Testis (tissue), 3 donors: ENCODE measurements around the gene NELL1. TPM values are rescaled to one million over a fixed set of nuclear protein-coding genes. Genes with fewer than 3 reads are reported as not detected.

Experiments used
- DNase-seq: peaks from one replicate; pipeline ENCODE4 v3.0.0-alpha.2; 2019
- H3K27ac ChIP-seq, 2 donors: fragments of 200-600 bp; sonication (generic); one replicate each; pipeline ENCODE4 v1.5.1; 2019
- H3K27me3 ChIP-seq: fragments of 200-600 bp; sonication (generic); one replicate; pipeline ENCODE4 v1.5.1; 2019
- H3K36me3 ChIP-seq: fragments of 200-600 bp; sonication (generic); one replicate; pipeline ENCODE4 v1.5.1; 2017; ENCODE audit warnings: low read depth; ENCODE audit errors: missing control alignments
- H3K4me1 ChIP-seq: fragments of 200-600 bp; sonication (generic); one replicate; pipeline ENCODE4 v1.5.1; 2019
- H3K4me3 ChIP-seq, 2 donors: fragments of 200-600 bp; sonication (generic); one replicate each; pipeline ENCODE4 v1.5.1; 2017 to 2019
- H3K9me3 ChIP-seq: fragments of 200-600 bp; sonication (generic); one replicate; pipeline ENCODE4 v1.5.1; 2017
- POLR2A ChIP-seq: fragments of 450-650 bp; IDR thresholded peaks from one replicate; pipeline ENCODE4 v1.6.1; 2017; ENCODE audit warnings: antibody characterized with exemption, mild to moderate bottlenecking, moderate library complexity
- WGBS, 2 donors: methylation state at CpG; one replicate each; pipeline ENCODE4 v1.1.5; 2018; 5-methylcytosine and 5-hydroxymethylcytosine counted together
- intact Hi-C: fragments of 100-400 bp; cut with DNase I; formaldehyde crosslinking; loops from one replicate; pipeline ENCODE4 v1.15.1; 2023; ENCODE audit warnings: low total_unique reads
- polyA plus RNA-seq: library from polyadenylated mRNA; stranded (reverse); fragments of 350-450 nt; fragmentation: Illumina TruSeq; extraction: RNeasy Lipid Tissue Mini Kit (QIAGEN cat#74804); gene quantifications from one replicate; pipeline ENCODE4 v1.2.3, GENCODE V29; 2014; ENCODE audit warnings: low read depth, low replicate concordance; ENCODE audit not compliant: insufficient read depth
- total RNA-seq, 2 donors: library from RNA; depleted of rRNA; stranded (reverse); fragments of >200 nt; gene quantifications; one replicate each; pipeline ENCODE4 v1.2.3, GENCODE V29; 2016
- TF ChIP-seq, protein P1 (sequence below), 3 experiments: fragments of 450-650 bp in 2 of 3; fragments of 200-600 bp in 1 of 3; sonication (generic) in 1 of 3; IDR thresholded peaks; one replicate each; pipeline ENCODE4 v1.5.1; 2016 to 2019; ENCODE audit warnings: antibody characterized with exemption in 3 of 3, mild to moderate bottlenecking in 2 of 3, moderate library complexity in 1 of 3

NELL1 gene
- total and polyA plus RNA-seq, 3 donors from 2014 or later, result 4.9 to 8.9 (median 7.0) TPM

DNA sequence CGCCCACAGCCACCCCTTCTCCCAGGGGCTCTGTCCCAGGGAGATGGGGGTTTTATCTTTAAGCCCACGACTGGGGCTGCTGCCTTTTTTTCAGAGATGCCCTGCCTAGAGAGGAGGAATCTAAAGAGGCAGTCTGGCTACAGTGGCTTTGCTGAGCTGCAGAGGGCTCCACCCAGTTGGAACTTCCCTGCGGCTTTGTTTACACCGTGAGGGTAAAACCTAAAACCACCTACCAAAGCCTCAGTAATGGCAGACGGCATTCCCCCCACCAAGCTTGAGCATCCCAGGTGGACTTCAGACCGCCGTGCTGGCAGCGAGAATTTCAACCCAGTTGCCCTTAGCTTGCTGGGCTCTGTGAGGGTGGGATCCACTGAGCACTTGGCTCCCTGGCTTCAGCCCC is 535.8 kb downstream of the NELL1 start:
- intact Hi-C loops, result no loop called here

DNA sequence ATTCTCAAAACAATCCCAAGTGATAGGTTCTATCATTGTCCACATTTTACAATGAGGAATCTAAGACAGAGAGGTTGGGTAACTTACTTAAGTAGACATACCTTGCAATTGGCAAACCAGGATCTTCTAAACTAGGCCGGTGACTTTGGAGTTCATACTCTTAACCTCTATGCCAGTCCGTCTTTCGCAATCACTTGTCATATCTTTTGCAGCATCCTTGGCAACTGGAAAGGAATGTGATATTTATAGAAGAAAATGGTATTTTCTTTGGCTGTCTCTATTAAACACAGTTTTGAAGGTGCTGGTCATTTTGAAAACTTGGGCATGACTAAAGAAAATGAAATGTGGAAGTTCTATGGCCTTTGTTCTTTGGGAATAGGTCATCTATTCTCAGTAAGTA is 556.5 kb downstream of the NELL1 start:
- intact Hi-C loops, result no loop called here
- Histone ChIP-seq H3K4me3 (no peak overlapping the region), H3K36me3 (no peaks in the 10 kb centered on the region), H3K27me3 (no peaks in the 10 kb centered on the region), H3K4me1 (no peaks in the 10 kb centered on the region), H3K27ac (no peak overlapping the region), H3K9me3 (no peaks in the 10 kb centered on the region)
- WGBS, 2 donors, result 80 to 95% methylated on average over 3 of the region's 3 CpGs
- no peak for TF ChIP-seq POLR2A
- TF ChIP-seq, protein P1, sequence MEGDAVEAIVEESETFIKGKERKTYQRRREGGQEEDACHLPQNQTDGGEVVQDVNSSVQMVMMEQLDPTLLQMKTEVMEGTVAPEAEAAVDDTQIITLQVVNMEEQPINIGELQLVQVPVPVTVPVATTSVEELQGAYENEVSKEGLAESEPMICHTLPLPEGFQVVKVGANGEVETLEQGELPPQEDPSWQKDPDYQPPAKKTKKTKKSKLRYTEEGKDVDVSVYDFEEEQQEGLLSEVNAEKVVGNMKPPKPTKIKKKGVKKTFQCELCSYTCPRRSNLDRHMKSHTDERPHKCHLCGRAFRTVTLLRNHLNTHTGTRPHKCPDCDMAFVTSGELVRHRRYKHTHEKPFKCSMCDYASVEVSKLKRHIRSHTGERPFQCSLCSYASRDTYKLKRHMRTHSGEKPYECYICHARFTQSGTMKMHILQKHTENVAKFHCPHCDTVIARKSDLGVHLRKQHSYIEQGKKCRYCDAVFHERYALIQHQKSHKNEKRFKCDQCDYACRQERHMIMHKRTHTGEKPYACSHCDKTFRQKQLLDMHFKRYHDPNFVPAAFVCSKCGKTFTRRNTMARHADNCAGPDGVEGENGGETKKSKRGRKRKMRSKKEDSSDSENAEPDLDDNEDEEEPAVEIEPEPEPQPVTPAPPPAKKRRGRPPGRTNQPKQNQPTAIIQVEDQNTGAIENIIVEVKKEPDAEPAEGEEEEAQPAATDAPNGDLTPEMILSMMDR (IDR thresholded peaks at IDR 0.05), result no peak
- no peak for DNase-seq

More for the DNA sequence above, 535.8 kb downstream of the NELL1 start:
- no peak for DNase-seq
- 84 to 89% methylated on average over 5 to 8 of the region's 8 CpGs for WGBS, 2 donors
- TF ChIP-seq, protein P1 (IDR thresholded peaks at IDR 0.05), result no peak
- TF ChIP-seq POLR2A, result no peak
- Histone ChIP-seq H3K9me3 (no peaks in the 10 kb centered on the region), H3K4me1 (no peaks in the 10 kb centered on the region), H3K4me3 (no peak overlapping the region), H3K36me3 (no peaks in the 10 kb centered on the region), H3K27ac (no peak overlapping the region), H3K27me3 (no peaks in the 10 kb centered on the region)

DNA sequence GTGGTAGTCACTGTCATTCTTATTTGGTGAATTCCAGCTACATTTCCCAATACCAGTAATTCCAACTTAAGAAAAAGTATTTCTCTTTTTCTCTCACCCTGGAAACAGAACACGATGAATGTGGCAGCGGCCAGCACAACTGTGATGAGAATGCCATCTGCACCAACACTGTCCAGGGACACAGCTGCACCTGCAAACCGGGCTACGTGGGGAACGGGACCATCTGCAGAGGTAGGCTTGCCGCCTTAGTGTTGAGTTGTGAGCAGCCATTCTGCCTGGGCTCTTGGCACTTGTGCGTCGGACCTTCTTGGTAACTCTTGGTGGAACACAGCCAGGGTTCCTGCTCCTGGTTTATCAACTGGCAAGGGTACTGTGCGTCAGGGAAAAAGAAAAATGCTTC is 559.8 kb downstream of the NELL1 start:
- intact Hi-C loops, result no loop called here
- no peak for TF ChIP-seq POLR2A
- TF ChIP-seq, protein P1 (IDR thresholded peaks at IDR 0.05), result no peak
- Histone ChIP-seq H3K9me3 (no peaks in the 10 kb centered on the region), H3K4me3 (no peak overlapping the region), H3K4me1 (no peaks in the 10 kb centered on the region), H3K27me3 (no peaks in the 10 kb centered on the region), H3K27ac (no peak overlapping the region), H3K36me3 (no peaks in the 10 kb centered on the region)
- 57 to 85% methylated on average over 9 of the region's 9 CpGs for WGBS, 2 donors
- no peak for DNase-seq

DNA sequence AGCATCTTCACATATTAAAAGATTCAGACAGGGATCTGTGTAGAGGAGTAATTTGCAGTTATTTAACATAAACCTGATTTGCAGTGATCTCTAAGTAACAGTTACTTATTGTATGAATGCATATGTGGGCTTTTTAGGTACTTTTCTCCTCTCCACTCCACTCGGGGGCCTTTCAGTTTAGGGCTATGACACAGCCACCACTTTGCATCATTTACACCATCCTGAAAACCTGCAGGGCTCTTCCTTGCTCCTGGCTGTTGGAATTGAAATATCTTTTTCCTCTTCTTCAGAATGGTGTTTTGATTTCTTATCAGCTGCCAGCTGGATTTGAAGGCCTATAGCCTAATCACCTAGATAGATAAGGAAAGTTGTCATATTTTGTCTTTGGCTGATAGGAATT is 580.8 kb downstream of the NELL1 start:
- no peak for TF ChIP-seq POLR2A
- TF ChIP-seq, protein P1 (IDR thresholded peaks at IDR 0.05), result no peak
- H3K27ac ChIP-seq, result no peak overlapping the region
- H3K4me3 ChIP-seq, result no peak overlapping the region
- no peak for DNase-seq
- intact Hi-C loops, result no loop called here
- H3K9me3 ChIP-seq, result no peaks in the 10 kb centered on the region
- no peaks in the 10 kb centered on the region for H3K36me3 ChIP-seq
- WGBS, 2 donors, result 36 to 39% methylated on average over 1 of the region's 1 CpG
- H3K27me3 ChIP-seq, result no peaks in the 10 kb centered on the region
- H3K4me1 ChIP-seq, result no peaks in the 10 kb centered on the region

DNA sequence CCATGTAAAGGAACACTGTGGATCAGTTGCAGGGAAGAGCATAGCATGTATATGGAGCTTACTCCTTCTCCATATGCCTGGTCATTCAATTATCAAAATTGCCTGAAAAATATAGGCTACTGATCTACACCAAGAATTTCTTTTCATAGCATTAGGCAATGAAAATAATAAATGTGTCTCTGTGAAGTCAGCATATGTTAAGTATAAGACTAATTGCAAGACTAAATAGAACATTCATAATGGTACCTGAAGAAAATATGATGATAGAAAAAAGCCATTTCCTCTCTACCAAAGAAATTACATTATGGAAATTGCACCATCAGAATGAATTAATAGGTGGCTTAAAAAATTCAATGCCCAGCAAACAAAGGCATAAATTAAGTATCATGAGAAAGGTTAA is 584.7 kb downstream of the NELL1 start:
- H3K4me3 ChIP-seq, result no peak overlapping the region
- no peak for DNase-seq
- H3K9me3 ChIP-seq, result no peaks in the 10 kb centered on the region
- H3K27me3 ChIP-seq, result no peaks in the 10 kb centered on the region
- intact Hi-C loops, result no loop called here
- H3K4me1 ChIP-seq, result no peaks in the 10 kb centered on the region
- TF ChIP-seq, protein P1 (IDR thresholded peaks at IDR 0.05), result no peak
- no peak for TF ChIP-seq POLR2A
- H3K36me3 ChIP-seq, result no peaks in the 10 kb centered on the region
- H3K27ac ChIP-seq, result no peak overlapping the region
